WTC11 (cell line): ENCODE results near the gene NBEA. TPM values are rescaled to one million over a fixed set of nuclear protein-coding genes. Genes with fewer than 3 reads are reported as not detected.

ENCODE experiments used
- ATAC-seq: fragments of 200-7000 bp; cut with Tn5 transposase; 2 replicates; pipeline ENCODE4 v1.10.0; 2021; ENCODE audit warnings: mild to moderate bottlenecking, moderate library complexity
- CTCF ChIA-PET: fragments of 300-600 bp; sonication (Branson Sonifier 250); formaldehyde crosslinking; loops from one replicate; lab custom pipeline; 2021; ENCODE audit warnings: antibody characterized with exemption; lab: Charles Lee
- POLR2A ChIA-PET: fragments of 350-600 bp; sonication (Branson Sonifier 250); formaldehyde crosslinking; loops from one replicate; lab custom pipeline; 2021; ENCODE audit warnings: antibody characterized with exemption; lab: Charles Lee
- DNase-seq: peaks from one replicate; pipeline ENCODE4 v3.0.0; 2021; ENCODE audit warnings: low spot score
- H3K27ac Mint-ChIP-seq: 2 replicates; pipeline ENCODE4 v1.8.0; 2021; ENCODE audit warnings: mixed read lengths
- H3K27me3 Mint-ChIP-seq: 2 replicates; pipeline ENCODE4 v1.8.0; 2021; ENCODE audit warnings: low read depth, mild to moderate bottlenecking, moderate library complexity, mixed read lengths
- H3K36me3 Mint-ChIP-seq: 2 replicates; pipeline ENCODE4 v1.8.0; 2021; ENCODE audit warnings: mixed read lengths
- H3K4me1 Mint-ChIP-seq: 2 replicates; pipeline ENCODE4 v1.8.0; 2022; ENCODE audit warnings: mixed read lengths
- H3K4me3 Mint-ChIP-seq: 2 replicates; pipeline ENCODE4 v1.8.0; 2021; ENCODE audit warnings: mild to moderate bottlenecking, moderate library complexity, mixed read lengths
- H3K9me3 Mint-ChIP-seq: 2 replicates; pipeline ENCODE4 v1.8.0; 2021; ENCODE audit warnings: mixed read lengths
- GABPB1 ChIP-seq: sonication (generic); formaldehyde crosslinking; IDR thresholded peaks from 2 replicates; pipeline ENCODE4 v1.8.1; 2023; ENCODE audit warnings: mild to moderate bottlenecking, missing genetic modification reagents
- GRHL2 ChIP-seq: fragments of 250-450 bp; sonication (Bioruptor Pico); IDR thresholded peaks from 2 replicates; pipeline ENCODE4 v1.8.0; 2022; ENCODE audit warnings: mild to moderate bottlenecking, moderate library complexity; ENCODE audit not compliant: insufficient replicate concordance, severe bottlenecking
- MYBL2 ChIP-seq: sonication (generic); formaldehyde crosslinking; IDR thresholded peaks from 2 replicates; pipeline ENCODE4 v1.8.1; 2023; ENCODE audit warnings: mild to moderate bottlenecking, moderate library complexity, missing genetic modification reagents
- RORB ChIP-seq: fragments of 250-450 bp; sonication (Bioruptor Pico); IDR thresholded peaks from 2 replicates; pipeline ENCODE4 v1.9.0; 2021; ENCODE audit warnings: mild to moderate bottlenecking
- SMAD4 ChIP-seq: sonication (generic); formaldehyde crosslinking; IDR thresholded peaks from 2 replicates; pipeline ENCODE4 v1.8.0; 2022; ENCODE audit warnings: mild to moderate bottlenecking, missing genetic modification reagents
- ZNF232 ChIP-seq: sonication (generic); formaldehyde crosslinking; IDR thresholded peaks from 2 replicates; pipeline ENCODE4 v1.8.0; 2022; ENCODE audit warnings: mild to moderate bottlenecking, missing genetic modification reagents
- total RNA-seq: library from RNA; stranded (reverse); gene quantifications from 3 replicates; pipeline ENCODE4 v1.2.3, GENCODE V29; 2021
- TF ChIP-seq, protein P1 (sequence below): fragments of 250-450 bp; sonication (Bioruptor Pico); IDR thresholded peaks from 2 replicates; pipeline ENCODE4 v2.1.2; 2022; ENCODE audit warnings: mild to moderate bottlenecking, moderate library complexity
- TF ChIP-seq, protein P2 (sequence below): fragments of 200-600 bp; IDR thresholded peaks from 2 replicates; pipeline ENCODE4 v1.8.0; 2022; ENCODE audit warnings: antibody characterized with exemption
- TF ChIP-seq, protein P3 (sequence below): sonication (generic); formaldehyde crosslinking; IDR thresholded peaks from 2 replicates; pipeline ENCODE4 v1.8.0; 2022; ENCODE audit warnings: mild to moderate bottlenecking, missing genetic modification reagents
- TF ChIP-seq, protein P4 (sequence below): fragments of 250-450 bp; sonication (Bioruptor Pico); IDR thresholded peaks from 2 replicates; pipeline ENCODE4 v1.9.0; 2021; ENCODE audit warnings: mild to moderate bottlenecking
- TF ChIP-seq, protein P5 (sequence below): sonication (generic); formaldehyde crosslinking; IDR thresholded peaks from 2 replicates; pipeline ENCODE4 v1.8.1; 2023; ENCODE audit warnings: mild to moderate bottlenecking, missing genetic modification reagents
- TF ChIP-seq, protein P6 (sequence below): sonication (generic); formaldehyde crosslinking; IDR thresholded peaks from 2 replicates; pipeline ENCODE4 v1.8.0; 2022; ENCODE audit warnings: missing genetic modification reagents
- TF ChIP-seq, protein P7 (sequence below): sonication (generic); formaldehyde crosslinking; IDR thresholded peaks from 2 replicates; pipeline ENCODE4 v1.8.0; 2022; ENCODE audit warnings: mild to moderate bottlenecking, missing genetic modification reagents

The NBEA gene
- total RNA-seq, 1 experiment from 2014 or later: 20.9 TPM

DNA sequence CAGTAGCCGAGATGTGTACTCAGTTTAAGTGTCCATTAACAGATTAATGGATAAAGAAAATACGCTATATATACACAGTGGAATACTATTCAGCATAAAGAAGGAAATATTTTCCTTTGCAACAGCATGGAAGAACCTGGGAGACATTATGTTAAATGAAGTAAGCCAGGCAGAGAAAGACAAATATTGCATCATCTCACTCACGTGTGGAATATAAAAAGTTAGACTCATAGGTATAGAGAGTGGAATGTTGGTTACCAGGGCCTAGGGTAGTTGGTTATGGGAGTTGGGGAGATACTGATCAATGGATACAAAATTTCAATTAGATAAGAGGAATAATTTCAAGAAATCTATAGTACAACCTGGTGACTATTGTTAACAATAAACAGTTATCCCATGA lies 324.3 kb downstream of the NBEA start (continued):
- TF ChIP-seq, protein P1, sequence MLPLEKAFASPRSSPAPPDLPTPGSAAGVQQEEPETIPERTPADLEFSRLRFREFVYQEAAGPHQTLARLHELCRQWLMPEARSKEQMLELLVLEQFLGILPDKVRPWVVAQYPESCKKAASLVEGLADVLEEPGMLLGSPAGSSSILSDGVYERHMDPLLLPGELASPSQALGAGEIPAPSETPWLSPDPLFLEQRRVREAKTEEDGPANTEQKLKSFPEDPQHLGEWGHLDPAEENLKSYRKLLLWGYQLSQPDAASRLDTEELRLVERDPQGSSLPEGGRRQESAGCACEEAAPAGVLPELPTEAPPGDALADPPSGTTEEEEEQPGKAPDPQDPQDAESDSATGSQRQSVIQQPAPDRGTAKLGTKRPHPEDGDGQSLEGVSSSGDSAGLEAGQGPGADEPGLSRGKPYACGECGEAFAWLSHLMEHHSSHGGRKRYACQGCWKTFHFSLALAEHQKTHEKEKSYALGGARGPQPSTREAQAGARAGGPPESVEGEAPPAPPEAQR (CRISPR knock-in tag): no peak
- TF ChIP-seq, protein P2, sequence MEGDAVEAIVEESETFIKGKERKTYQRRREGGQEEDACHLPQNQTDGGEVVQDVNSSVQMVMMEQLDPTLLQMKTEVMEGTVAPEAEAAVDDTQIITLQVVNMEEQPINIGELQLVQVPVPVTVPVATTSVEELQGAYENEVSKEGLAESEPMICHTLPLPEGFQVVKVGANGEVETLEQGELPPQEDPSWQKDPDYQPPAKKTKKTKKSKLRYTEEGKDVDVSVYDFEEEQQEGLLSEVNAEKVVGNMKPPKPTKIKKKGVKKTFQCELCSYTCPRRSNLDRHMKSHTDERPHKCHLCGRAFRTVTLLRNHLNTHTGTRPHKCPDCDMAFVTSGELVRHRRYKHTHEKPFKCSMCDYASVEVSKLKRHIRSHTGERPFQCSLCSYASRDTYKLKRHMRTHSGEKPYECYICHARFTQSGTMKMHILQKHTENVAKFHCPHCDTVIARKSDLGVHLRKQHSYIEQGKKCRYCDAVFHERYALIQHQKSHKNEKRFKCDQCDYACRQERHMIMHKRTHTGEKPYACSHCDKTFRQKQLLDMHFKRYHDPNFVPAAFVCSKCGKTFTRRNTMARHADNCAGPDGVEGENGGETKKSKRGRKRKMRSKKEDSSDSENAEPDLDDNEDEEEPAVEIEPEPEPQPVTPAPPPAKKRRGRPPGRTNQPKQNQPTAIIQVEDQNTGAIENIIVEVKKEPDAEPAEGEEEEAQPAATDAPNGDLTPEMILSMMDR: no peak
- TF ChIP-seq ZNF232 (no peak), GRHL2 (CRISPR knock-in tag) (no peak)
- TF ChIP-seq, protein P3, sequence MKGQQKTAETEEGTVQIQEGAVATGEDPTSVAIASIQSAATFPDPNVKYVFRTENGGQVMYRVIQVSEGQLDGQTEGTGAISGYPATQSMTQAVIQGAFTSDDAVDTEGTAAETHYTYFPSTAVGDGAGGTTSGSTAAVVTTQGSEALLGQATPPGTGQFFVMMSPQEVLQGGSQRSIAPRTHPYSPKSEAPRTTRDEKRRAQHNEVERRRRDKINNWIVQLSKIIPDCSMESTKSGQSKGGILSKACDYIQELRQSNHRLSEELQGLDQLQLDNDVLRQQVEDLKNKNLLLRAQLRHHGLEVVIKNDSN (CRISPR knock-in tag): no peak
- TF ChIP-seq, protein P4, sequence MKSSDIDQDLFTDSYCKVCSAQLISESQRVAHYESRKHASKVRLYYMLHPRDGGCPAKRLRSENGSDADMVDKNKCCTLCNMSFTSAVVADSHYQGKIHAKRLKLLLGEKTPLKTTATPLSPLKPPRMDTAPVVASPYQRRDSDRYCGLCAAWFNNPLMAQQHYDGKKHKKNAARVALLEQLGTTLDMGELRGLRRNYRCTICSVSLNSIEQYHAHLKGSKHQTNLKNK (CRISPR knock-in tag): no peak
- TF ChIP-seq, protein P5, sequence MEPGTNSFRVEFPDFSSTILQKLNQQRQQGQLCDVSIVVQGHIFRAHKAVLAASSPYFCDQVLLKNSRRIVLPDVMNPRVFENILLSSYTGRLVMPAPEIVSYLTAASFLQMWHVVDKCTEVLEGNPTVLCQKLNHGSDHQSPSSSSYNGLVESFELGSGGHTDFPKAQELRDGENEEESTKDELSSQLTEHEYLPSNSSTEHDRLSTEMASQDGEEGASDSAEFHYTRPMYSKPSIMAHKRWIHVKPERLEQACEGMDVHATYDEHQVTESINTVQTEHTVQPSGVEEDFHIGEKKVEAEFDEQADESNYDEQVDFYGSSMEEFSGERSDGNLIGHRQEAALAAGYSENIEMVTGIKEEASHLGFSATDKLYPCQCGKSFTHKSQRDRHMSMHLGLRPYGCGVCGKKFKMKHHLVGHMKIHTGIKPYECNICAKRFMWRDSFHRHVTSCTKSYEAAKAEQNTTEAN (CRISPR knock-in tag): no peak
- TF ChIP-seq, protein P6, sequence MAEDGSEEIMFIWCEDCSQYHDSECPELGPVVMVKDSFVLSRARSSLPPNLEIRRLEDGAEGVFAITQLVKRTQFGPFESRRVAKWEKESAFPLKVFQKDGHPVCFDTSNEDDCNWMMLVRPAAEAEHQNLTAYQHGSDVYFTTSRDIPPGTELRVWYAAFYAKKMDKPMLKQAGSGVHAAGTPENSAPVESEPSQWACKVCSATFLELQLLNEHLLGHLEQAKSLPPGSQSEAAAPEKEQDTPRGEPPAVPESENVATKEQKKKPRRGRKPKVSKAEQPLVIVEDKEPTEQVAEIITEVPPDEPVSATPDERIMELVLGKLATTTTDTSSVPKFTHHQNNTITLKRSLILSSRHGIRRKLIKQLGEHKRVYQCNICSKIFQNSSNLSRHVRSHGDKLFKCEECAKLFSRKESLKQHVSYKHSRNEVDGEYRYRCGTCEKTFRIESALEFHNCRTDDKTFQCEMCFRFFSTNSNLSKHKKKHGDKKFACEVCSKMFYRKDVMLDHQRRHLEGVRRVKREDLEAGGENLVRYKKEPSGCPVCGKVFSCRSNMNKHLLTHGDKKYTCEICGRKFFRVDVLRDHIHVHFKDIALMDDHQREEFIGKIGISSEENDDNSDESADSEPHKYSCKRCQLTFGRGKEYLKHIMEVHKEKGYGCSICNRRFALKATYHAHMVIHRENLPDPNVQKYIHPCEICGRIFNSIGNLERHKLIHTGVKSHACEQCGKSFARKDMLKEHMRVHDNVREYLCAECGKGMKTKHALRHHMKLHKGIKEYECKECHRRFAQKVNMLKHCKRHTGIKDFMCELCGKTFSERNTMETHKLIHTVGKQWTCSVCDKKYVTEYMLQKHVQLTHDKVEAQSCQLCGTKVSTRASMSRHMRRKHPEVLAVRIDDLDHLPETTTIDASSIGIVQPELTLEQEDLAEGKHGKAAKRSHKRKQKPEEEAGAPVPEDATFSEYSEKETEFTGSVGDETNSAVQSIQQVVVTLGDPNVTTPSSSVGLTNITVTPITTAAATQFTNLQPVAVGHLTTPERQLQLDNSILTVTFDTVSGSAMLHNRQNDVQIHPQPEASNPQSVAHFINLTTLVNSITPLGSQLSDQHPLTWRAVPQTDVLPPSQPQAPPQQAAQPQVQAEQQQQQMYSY (CRISPR knock-in tag): no peak

DNA sequence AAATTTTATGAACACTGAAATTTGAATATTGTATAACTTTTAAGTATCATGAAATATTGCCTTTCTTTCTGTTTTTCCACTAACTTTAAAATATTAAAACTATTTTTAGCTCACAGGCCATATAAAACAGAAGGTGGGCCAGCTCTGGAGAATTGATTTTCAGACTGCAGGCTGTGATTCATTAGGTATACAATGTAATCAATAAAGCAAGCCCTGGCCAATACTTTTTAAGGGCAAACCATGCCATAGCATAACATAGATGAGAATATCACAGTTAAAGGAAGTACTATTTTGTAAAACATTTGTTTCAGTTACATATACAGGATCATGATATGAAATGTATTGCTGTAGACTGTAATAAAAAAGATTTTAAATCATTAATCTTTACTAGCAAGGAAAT lies 336.8 kb downstream of the NBEA start:
- ATAC-seq (no peak), DNase-seq (no peak)
- no peak overlapping the region for H3K4me3 Mint-ChIP-seq
- no peaks in the 10 kb centered on the region; the same call in 1 of the 2 replicates for H3K27me3 Mint-ChIP-seq
- H3K27ac Mint-ChIP-seq: no peak overlapping the region
- peaks cover 18% of the 10 kb centered on the region for H3K9me3 Mint-ChIP-seq
- ChIA-PET POLR2A (no interaction called here), CTCF (no interaction called here)
- TF ChIP-seq RORB (CRISPR knock-in tag) (no peak), GABPB1 (CRISPR knock-in tag) (no peak), MYBL2 (CRISPR knock-in tag) (no peak), SMAD4 (CRISPR knock-in tag) (no peak)
- TF ChIP-seq, protein P7, sequence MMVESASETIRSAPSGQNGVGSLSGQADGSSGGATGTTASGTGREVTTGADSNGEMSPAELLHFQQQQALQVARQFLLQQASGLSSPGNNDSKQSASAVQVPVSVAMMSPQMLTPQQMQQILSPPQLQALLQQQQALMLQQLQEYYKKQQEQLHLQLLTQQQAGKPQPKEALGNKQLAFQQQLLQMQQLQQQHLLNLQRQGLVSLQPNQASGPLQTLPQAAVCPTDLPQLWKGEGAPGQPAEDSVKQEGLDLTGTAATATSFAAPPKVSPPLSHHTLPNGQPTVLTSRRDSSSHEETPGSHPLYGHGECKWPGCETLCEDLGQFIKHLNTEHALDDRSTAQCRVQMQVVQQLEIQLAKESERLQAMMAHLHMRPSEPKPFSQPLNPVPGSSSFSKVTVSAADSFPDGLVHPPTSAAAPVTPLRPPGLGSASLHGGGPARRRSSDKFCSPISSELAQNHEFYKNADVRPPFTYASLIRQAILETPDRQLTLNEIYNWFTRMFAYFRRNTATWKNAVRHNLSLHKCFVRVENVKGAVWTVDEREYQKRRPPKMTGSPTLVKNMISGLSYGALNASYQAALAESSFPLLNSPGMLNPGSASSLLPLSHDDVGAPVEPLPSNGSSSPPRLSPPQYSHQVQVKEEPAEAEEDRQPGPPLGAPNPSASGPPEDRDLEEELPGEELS (CRISPR knock-in tag): no peak
- no peaks in the 10 kb centered on the region for H3K4me1 Mint-ChIP-seq
- peaks cover 11% of the 10 kb centered on the region for H3K36me3 Mint-ChIP-seq
